ENCODE measurements around the gene KRT85.
A peak's percentile ranks its signal among the peaks of the same experiment; 100 is the strongest.

Gene KRT85

GRCh38 chr12:52363111-52363679, 4.1 kb downstream of the KRT85 start:
- Histone ChIP-seq H3K9me2 (replicated peaks; ENCODE audit: insufficient read depth, low read length) (no peaks in the 10 kb centered on the region), H3K9me3 (ENCODE audit: insufficient read depth, low read length) (no peaks in the 10 kb centered on the region), H3K79me2 (ENCODE audit: insufficient read depth, low read length) (no peaks in the 10 kb centered on the region), H3K27me3 (ENCODE audit: low read length) (no peaks in the 10 kb centered on the region), H3K4me2 (ENCODE audit: low read depth, low read length, poor library complexity, severe bottlenecking) (no peak overlapping the region), H3F3A (ENCODE audit: insufficient read depth) (no peaks in the 10 kb centered on the region), H4K20me1 (ENCODE audit: low read depth, low read length) (no peaks in the 10 kb centered on the region), H3K4me3 (ENCODE audit: insufficient read depth, low read length, poor library complexity, severe bottlenecking) (no peak overlapping the region), H2AFZ (ENCODE audit: low read depth, low read length, severe bottlenecking) (no peak overlapping the region), H3K27ac (ENCODE audit: low read depth, low read length) (no peak overlapping the region), H3K36me3 (ENCODE audit: low read length) (no peaks in the 10 kb centered on the region), H3K9ac (ENCODE audit: low read length) (no peak overlapping the region)
- no peak for TF ChIP-seq EZH2phosphoT487 (conservative IDR thresholded peaks at IDR 0.05; ENCODE audit: low read length)
- TF ChIP-seq CTCF (IDR thresholded peaks at IDR 0.05; ENCODE audit: insufficient read depth, low read length, poor library complexity, severe bottlenecking): no peak

GRCh38 chr12:52362118-52362726, 5.1 kb downstream of the KRT85 start:
- no peaks in the 10 kb centered on the region for H3K9me3 ChIP-seq (ENCODE audit: insufficient read depth, low read length)
- H3K4me2 ChIP-seq (ENCODE audit: low read depth, low read length, poor library complexity, severe bottlenecking): no peak overlapping the region
- H2AFZ ChIP-seq (ENCODE audit: low read depth, low read length, severe bottlenecking): no peak overlapping the region
- no peak overlapping the region for H3K27ac ChIP-seq (ENCODE audit: low read depth, low read length)
- no peak overlapping the region for H3K9ac ChIP-seq (ENCODE audit: low read length)
- H4K20me1 ChIP-seq (ENCODE audit: low read depth, low read length): no peaks in the 10 kb centered on the region
- no peaks in the 10 kb centered on the region for H3K27me3 ChIP-seq (ENCODE audit: low read length)
- H3K36me3 ChIP-seq (ENCODE audit: low read length): no peaks in the 10 kb centered on the region
- H3K79me2 ChIP-seq (ENCODE audit: insufficient read depth, low read length): no peaks in the 10 kb centered on the region
- TF ChIP-seq CTCF (IDR thresholded peaks at IDR 0.05; ENCODE audit: insufficient read depth, low read length, poor library complexity, severe bottlenecking): peak; percentile 41
- TF ChIP-seq EZH2phosphoT487 (conservative IDR thresholded peaks at IDR 0.05; ENCODE audit: low read length): no peak
- H3F3A ChIP-seq (ENCODE audit: insufficient read depth): no peaks in the 10 kb centered on the region
- H3K9me2 ChIP-seq (replicated peaks; ENCODE audit: insufficient read depth, low read length): no peaks in the 10 kb centered on the region
- no peak overlapping the region for H3K4me3 ChIP-seq (ENCODE audit: insufficient read depth, low read length, poor library complexity, severe bottlenecking)

GRCh38 chr12:52361553-52361952, 5.7 kb downstream of the KRT85 start:
- H3K27ac ChIP-seq (ENCODE audit: low read depth, low read length): no peak overlapping the region
- H3K4me3 ChIP-seq (ENCODE audit: insufficient read depth, low read length, poor library complexity, severe bottlenecking): no peak overlapping the region
- H3K79me2 ChIP-seq (ENCODE audit: insufficient read depth, low read length): no peaks in the 10 kb centered on the region
- no peak overlapping the region for H2AFZ ChIP-seq (ENCODE audit: low read depth, low read length, severe bottlenecking)
- H3K9me2 ChIP-seq (replicated peaks; ENCODE audit: insufficient read depth, low read length): no peaks in the 10 kb centered on the region
- H3K36me3 ChIP-seq (ENCODE audit: low read length): no peaks in the 10 kb centered on the region
- H3F3A ChIP-seq (ENCODE audit: insufficient read depth): no peaks in the 10 kb centered on the region
- H3K4me2 ChIP-seq (ENCODE audit: low read depth, low read length, poor library complexity, severe bottlenecking): no peak overlapping the region
- no peaks in the 10 kb centered on the region for H3K27me3 ChIP-seq (ENCODE audit: low read length)
- no peak for TF ChIP-seq CTCF (IDR thresholded peaks at IDR 0.05; ENCODE audit: insufficient read depth, low read length, poor library complexity, severe bottlenecking)
- no peak for TF ChIP-seq EZH2phosphoT487 (conservative IDR thresholded peaks at IDR 0.05; ENCODE audit: low read length)
- no peak overlapping the region for H3K9ac ChIP-seq (ENCODE audit: low read length)
- no peaks in the 10 kb centered on the region for H4K20me1 ChIP-seq (ENCODE audit: low read depth, low read length)
- H3K9me3 ChIP-seq (ENCODE audit: insufficient read depth, low read length): no peaks in the 10 kb centered on the region
